Prostate gland (tissue), 2 donors: ENCODE data around the gene FAM221B.

Source experiments
- CTCF ChIP-seq, 4 experiments: fragments of 200-600 bp in 2 of 4; fragments of 450-650 bp in 2 of 4; sonication (generic) in 2 of 4; IDR thresholded peaks; 1 replicate in 3 of 4; 2 replicates in 1 of 4; pipeline ENCODE4 v1.5.1; 2016 to 2019; ENCODE audit warnings: antibody characterized with exemption in 4 of 4, mild to moderate bottlenecking in 2 of 4, moderate library complexity in 2 of 4
- POLR2AphosphoS5 ChIP-seq: sonication (generic); formaldehyde crosslinking; IDR thresholded peaks from one replicate; pipeline ENCODE4 v1.6.1; 2017; ENCODE audit warnings: antibody characterized with exemption

DNA sequence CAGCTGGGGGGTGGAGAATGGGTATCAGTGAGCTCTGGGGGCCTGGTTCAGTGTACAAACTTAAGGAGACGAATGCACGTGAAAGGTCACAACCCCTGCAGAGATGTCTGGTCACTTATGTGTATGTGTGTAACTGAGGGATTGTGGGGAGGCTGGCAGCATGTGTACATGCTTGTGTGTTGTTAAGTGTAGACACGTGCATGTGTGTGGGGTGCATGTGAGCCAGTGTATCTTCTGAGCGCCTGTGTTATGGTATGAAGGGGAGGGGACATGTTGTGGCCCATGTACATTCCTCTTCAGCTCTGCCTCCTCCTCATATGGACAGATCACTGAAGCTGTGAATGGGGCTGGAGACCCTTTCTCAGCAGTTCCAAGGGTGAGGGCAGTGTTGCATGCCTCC lies 2.5 kb upstream of the FAM221B start:
- TF ChIP-seq CTCF (IDR thresholded peaks at IDR 0.05): no peak
- TF ChIP-seq POLR2AphosphoS5: no peak
